GM12892 (cell line): Measurements from ENCODE around the gene APOH.

Source experiments
- POLR2A ChIP-seq: IDR thresholded peaks from 2 replicates; pipeline ENCODE4 v1.6.1; 2011; ENCODE audit warnings: low read depth, low read length, control low read depth
- POLR2AphosphoS5 ChIP-seq: IDR thresholded peaks from 2 replicates; pipeline ENCODE4 v1.6.1; 2011; ENCODE audit warnings: low read depth, low read length, control low read depth
- TAF1 ChIP-seq: IDR thresholded peaks from 2 replicates; pipeline ENCODE4 v1.6.1; 2011; ENCODE audit warnings: low read depth, mild to moderate bottlenecking, control low read depth, low read length, borderline replicate concordance

GRCh38 chr17:66268247-66268927 lies 39.2 kb upstream of the APOH start:
- TF ChIP-seq POLR2AphosphoS5, result no peak
- no peak for TF ChIP-seq POLR2A
- no peak for TF ChIP-seq TAF1
